Measurements from ENCODE around the gene BCL3. TPM values are rescaled to one million over a fixed set of nuclear protein-coding genes. Genes with fewer than 3 reads are reported as not detected.

Gene BCL3
- total and polyA plus RNA-seq, 2 of the 4 experiments (the other 2 are of a cell fraction): 1.6 to 26.0 TPM

DNA sequence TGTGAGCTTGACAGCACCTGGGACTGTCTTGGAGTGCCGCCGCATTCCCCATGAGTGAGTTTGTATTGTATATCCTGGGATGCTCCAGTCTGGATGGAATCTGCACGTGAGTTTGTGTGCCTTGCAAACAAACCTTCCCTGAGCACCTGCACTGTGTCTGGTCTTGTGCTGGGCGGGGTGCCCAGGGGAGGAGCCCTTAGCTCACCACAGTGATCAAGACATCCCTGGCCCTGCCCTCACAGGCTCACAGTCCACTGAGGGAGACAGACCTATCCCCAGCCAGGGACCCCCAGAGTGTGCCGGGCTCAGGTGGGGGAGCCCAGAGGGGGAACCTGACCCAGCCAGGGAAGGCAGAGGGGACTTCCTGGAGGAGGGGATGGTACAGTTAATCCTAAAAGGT lies 58.7 kb downstream of the BCL3 start:
- H4K8ac ChIP-seq (ENCODE audit: low read depth in 2 of 2, low read length in 2 of 2): no peak overlapping the region
- no peak for ATAC-seq (ENCODE audit: low read depth)
- POLR2A ChIA-PET (ENCODE audit: unreplicated experiment): no interaction called here

More for the DNA sequence above, 58.7 kb downstream of the BCL3 start:
- H3K23ac ChIP-seq (ENCODE audit: low read depth, low read length): peak overlapping the region; percentile 28; the same call in 1 of the 2 replicates
- no peak overlapping the region for H3K4me3 ChIP-seq (ENCODE audit: insufficient read depth, low read depth, low read length)
- H3K56ac ChIP-seq (ENCODE audit: extremely low read depth, insufficient read depth, low read length): no peak overlapping the region
- no peak overlapping the region for H2BK120ac ChIP-seq (ENCODE audit: low read depth, low read length)
- no peaks in the 10 kb centered on the region for H3K9me1 ChIP-seq (ENCODE audit: insufficient read depth, low read length)
- peak overlapping the region; percentile 33 for H2AK9ac ChIP-seq (replicated peaks; ENCODE audit: low read depth, low read length, poor library complexity)
- H3K4me1 ChIP-seq (ENCODE audit: control insufficient read depth, insufficient read depth, low read length): peaks cover 15% of the 10 kb centered on the region
- H3K4me2 ChIP-seq (ENCODE audit: low read depth, low read length): no peak overlapping the region
- peaks cover 5 to 9% of the 10 kb centered on the region in 2 experiments; a peak in 2 of 4 replicates for H3K79me1 ChIP-seq (ENCODE audit: low read depth in 1 of 2, low read length in 2 of 2)
- H2BK15ac ChIP-seq (ENCODE audit: low read depth, low read length): no peak overlapping the region
- peaks cover under 1% of the 10 kb centered on the region; the same call in 1 of the 2 replicates for H3K36me3 ChIP-seq (ENCODE audit: control insufficient read depth, insufficient read depth, low read length)
- in situ Hi-C loops (cut with MboI; ENCODE audit: low sequenced_read_pairs) (no loop called here), dilution Hi-C loops (cut with HindIII; ENCODE audit: low sequenced_read_pairs, unreplicated experiment) (no loop called here), intact Hi-C loops (cut with micrococcal nuclease) (no loop called here)
- no peak overlapping the region for H3K18ac ChIP-seq (ENCODE audit: low read depth, low read length)
- WGBS, 2 experiments (ENCODE audit: extremely low coverage in 2 of 2, insufficient read length in 1 of 2): 80% methylated on average over 2 of the region's 5 CpGs; no CpG with 5 or more reads in 1 of the 2 experiments
- DNase-seq: no peak
- H2BK20ac ChIP-seq (ENCODE audit: low read depth, low read length): no peak overlapping the region
- H3K27ac ChIP-seq (ENCODE audit: insufficient read depth, low read length): no peak overlapping the region
- peaks cover 6% of the 10 kb centered on the region for H3K9me3 ChIP-seq (ENCODE audit: control insufficient read depth, insufficient read depth, low read length)
- no peak overlapping the region for H3K14ac ChIP-seq (replicated peaks; ENCODE audit: low read depth, low read length)
- peaks cover 5% of the 10 kb centered on the region; the same call in 1 of the 2 replicates for H3K27me3 ChIP-seq (ENCODE audit: control insufficient read depth, insufficient read depth, low read length)
- H4K5ac ChIP-seq (ENCODE audit: low read depth, low read length): no peak overlapping the region
- H4K20me1 ChIP-seq (ENCODE audit: insufficient read depth, low read length): no peaks in the 10 kb centered on the region
- H2AFZ ChIP-seq (replicated peaks; ENCODE audit: low read length, poor library complexity): no peak overlapping the region
- peak overlapping the region; percentile 54 for H2AK5ac ChIP-seq (ENCODE audit: low read depth, low read length)
- TF ChIP-seq MAFK (IDR thresholded peaks at IDR 0.05; ENCODE audit: low read depth, low read length) (no peak), FOS (IDR thresholded peaks at IDR 0.05; ENCODE audit: low read depth, low read length) (no peak), POLR2A (IDR thresholded peaks at IDR 0.05; ENCODE audit: low read depth, low read length) (no peak), RAD21 (IDR thresholded peaks at IDR 0.05; ENCODE audit: low read length) (no peak), RCOR1 (IDR thresholded peaks at IDR 0.05; ENCODE audit: insufficient replicate concordance, low read length) (no peak), MAZ (IDR thresholded peaks at IDR 0.05; ENCODE audit: borderline replicate concordance, low read depth, low read length) (no peak)
- TF ChIP-seq, protein P1, sequence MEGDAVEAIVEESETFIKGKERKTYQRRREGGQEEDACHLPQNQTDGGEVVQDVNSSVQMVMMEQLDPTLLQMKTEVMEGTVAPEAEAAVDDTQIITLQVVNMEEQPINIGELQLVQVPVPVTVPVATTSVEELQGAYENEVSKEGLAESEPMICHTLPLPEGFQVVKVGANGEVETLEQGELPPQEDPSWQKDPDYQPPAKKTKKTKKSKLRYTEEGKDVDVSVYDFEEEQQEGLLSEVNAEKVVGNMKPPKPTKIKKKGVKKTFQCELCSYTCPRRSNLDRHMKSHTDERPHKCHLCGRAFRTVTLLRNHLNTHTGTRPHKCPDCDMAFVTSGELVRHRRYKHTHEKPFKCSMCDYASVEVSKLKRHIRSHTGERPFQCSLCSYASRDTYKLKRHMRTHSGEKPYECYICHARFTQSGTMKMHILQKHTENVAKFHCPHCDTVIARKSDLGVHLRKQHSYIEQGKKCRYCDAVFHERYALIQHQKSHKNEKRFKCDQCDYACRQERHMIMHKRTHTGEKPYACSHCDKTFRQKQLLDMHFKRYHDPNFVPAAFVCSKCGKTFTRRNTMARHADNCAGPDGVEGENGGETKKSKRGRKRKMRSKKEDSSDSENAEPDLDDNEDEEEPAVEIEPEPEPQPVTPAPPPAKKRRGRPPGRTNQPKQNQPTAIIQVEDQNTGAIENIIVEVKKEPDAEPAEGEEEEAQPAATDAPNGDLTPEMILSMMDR (conservative IDR thresholded peaks at IDR 0.05; ENCODE audit: low read depth, low read length): no peak
- no TSS peak for BruUV-seq (replicated peaks)
- no peak overlapping the region for H2BK5ac ChIP-seq (ENCODE audit: low read depth, low read length, poor library complexity, severe bottlenecking)
- H4K91ac ChIP-seq (ENCODE audit: insufficient read depth, low read depth, low read length): no peak overlapping the region
- CTCF ChIA-PET: interaction anchor here (0.6 to 1.3 kb wide), 4 partner anchors 15 to 130 kb away, joined by 3 to 5 read pairs (median 4); no protein-coding TSS in a partner anchor
- no peak overlapping the region for H3K9ac ChIP-seq (ENCODE audit: low read depth, low read length)
- no peak overlapping the region; the same call in 1 of the 2 replicates for H3K4ac ChIP-seq (ENCODE audit: low read depth, low read length)
